Measurements from ENCODE around the gene DZANK1. TPM values are rescaled to one million over a fixed set of nuclear protein-coding genes. Genes with fewer than 3 reads are reported as not detected.

Gene DZANK1
- total RNA-seq, 1 experiment from 2014 or later = 1.7 TPM

GRCh38 chr20:18364768-18365167 is 102.1 kb downstream of the DZANK1 start:
- H3K4me1 ChIP-seq (ENCODE audit: control insufficient read depth in 1 of 2, insufficient read depth in 2 of 2, low read length in 2 of 2) = no peaks in the 10 kb centered on the region

More at GRCh38 chr20:18364768-18365167, 102.1 kb downstream of the DZANK1 start:
- Histone ChIP-seq H2AFZ (ENCODE audit: low read depth, low read length, poor library complexity, severe bottlenecking) (no peak overlapping the region), H3K9me2 (ENCODE audit: insufficient read depth) (no peaks in the 10 kb centered on the region), H3K36me3 (ENCODE audit: control insufficient read depth in 1 of 2, insufficient read depth in 2 of 2, low read length in 2 of 2) (no peaks in the 10 kb centered on the region), H3K4me3 (replicated peaks in 1 of 2; ENCODE audit: low read depth in 1 of 2, low read length in 2 of 2) (no peak overlapping the region), H3K27ac (ENCODE audit: low read depth, low read length) (no peak overlapping the region), H3K9me3 (ENCODE audit: control insufficient read depth in 1 of 2, insufficient read depth in 1 of 2, low read depth in 1 of 2, low read length in 2 of 2) (no peaks in the 10 kb centered on the region), H3K79me2 (ENCODE audit: insufficient read depth, low read length) (no peaks in the 10 kb centered on the region), H4K20me1 (ENCODE audit: insufficient read depth) (no peaks in the 10 kb centered on the region), H3K27me3 (ENCODE audit: insufficient read depth, low read length) (no peaks in the 10 kb centered on the region), H3K9ac (ENCODE audit: low read length) (no peak overlapping the region), H3K4me2 (ENCODE audit: low read length) (no peak overlapping the region)
- RAD21 ChIA-PET (ENCODE audit: low non-redundant PET in 1 of 2, low total read pairs in 2 of 2, uncharacterized antibody in 2 of 2, unreplicated experiment in 2 of 2) = no interaction called here
- ATAC-seq = no peak
- no peak for DNase-seq (ENCODE audit: low read depth, low spot score)
- intact Hi-C loops (cut with micrococcal nuclease) = no loop called here
- CTCF ChIA-PET = no interaction called here
- POLR2A ChIA-PET = no interaction called here
- TF ChIP-seq POLR2AphosphoS5 (IDR thresholded peaks at IDR 0.05; ENCODE audit: low read depth, low read length) (no peak), EGR1 (IDR thresholded peaks at IDR 0.05; ENCODE audit: low read depth) (no peak), CTCF (IDR thresholded peaks at IDR 0.05 in 2 of 3, conservative IDR thresholded peaks at IDR 0.05 in 1 of 3; ENCODE audit: borderline replicate concordance in 1 of 3, insufficient read depth in 1 of 3, low read depth in 2 of 3, low read length in 2 of 3) (no peak), CBX3 (IDR thresholded peaks at IDR 0.05; ENCODE audit: low read depth) (no peak), SP1 (IDR thresholded peaks at IDR 0.05; ENCODE audit: low read depth) (no peak), EZH2phosphoT487 (IDR thresholded peaks at IDR 0.05; ENCODE audit: borderline replicate concordance) (no peak), POLR2A (IDR thresholded peaks at IDR 0.05; ENCODE audit: borderline replicate concordance, extremely low read depth, insufficient read depth, insufficient read length) (no peak), YY1 (IDR thresholded peaks at IDR 0.05; ENCODE audit: extremely low read depth, insufficient replicate concordance, low read depth, low read length) (no peak), SIN3A (IDR thresholded peaks at IDR 0.05; ENCODE audit: low read depth) (no peak), MAX (IDR thresholded peaks at IDR 0.05) (no peak), ELF1 (IDR thresholded peaks at IDR 0.05; ENCODE audit: borderline replicate concordance, low read depth) (no peak), ZNF274 (IDR thresholded peaks at IDR 0.05; ENCODE audit: low read depth, low read length) (no peak), TCF7L2 (IDR thresholded peaks at IDR 0.05; ENCODE audit: borderline replicate concordance, extremely low read depth, insufficient read depth, insufficient read length) (no peak), EZH2 (IDR thresholded peaks at IDR 0.05) (no peak), JUND (IDR thresholded peaks at IDR 0.05) (no peak), SRF (IDR thresholded peaks at IDR 0.05; ENCODE audit: low read depth) (no peak), CEBPB (IDR thresholded peaks at IDR 0.05; ENCODE audit: low read depth) (no peak)
- TF ChIP-seq, protein P1, sequence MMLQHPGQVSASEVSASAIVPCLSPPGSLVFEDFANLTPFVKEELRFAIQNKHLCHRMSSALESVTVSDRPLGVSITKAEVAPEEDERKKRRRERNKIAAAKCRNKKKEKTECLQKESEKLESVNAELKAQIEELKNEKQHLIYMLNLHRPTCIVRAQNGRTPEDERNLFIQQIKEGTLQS (IDR thresholded peaks at IDR 0.05) = no peak
- TF ChIP-seq, protein P2, sequence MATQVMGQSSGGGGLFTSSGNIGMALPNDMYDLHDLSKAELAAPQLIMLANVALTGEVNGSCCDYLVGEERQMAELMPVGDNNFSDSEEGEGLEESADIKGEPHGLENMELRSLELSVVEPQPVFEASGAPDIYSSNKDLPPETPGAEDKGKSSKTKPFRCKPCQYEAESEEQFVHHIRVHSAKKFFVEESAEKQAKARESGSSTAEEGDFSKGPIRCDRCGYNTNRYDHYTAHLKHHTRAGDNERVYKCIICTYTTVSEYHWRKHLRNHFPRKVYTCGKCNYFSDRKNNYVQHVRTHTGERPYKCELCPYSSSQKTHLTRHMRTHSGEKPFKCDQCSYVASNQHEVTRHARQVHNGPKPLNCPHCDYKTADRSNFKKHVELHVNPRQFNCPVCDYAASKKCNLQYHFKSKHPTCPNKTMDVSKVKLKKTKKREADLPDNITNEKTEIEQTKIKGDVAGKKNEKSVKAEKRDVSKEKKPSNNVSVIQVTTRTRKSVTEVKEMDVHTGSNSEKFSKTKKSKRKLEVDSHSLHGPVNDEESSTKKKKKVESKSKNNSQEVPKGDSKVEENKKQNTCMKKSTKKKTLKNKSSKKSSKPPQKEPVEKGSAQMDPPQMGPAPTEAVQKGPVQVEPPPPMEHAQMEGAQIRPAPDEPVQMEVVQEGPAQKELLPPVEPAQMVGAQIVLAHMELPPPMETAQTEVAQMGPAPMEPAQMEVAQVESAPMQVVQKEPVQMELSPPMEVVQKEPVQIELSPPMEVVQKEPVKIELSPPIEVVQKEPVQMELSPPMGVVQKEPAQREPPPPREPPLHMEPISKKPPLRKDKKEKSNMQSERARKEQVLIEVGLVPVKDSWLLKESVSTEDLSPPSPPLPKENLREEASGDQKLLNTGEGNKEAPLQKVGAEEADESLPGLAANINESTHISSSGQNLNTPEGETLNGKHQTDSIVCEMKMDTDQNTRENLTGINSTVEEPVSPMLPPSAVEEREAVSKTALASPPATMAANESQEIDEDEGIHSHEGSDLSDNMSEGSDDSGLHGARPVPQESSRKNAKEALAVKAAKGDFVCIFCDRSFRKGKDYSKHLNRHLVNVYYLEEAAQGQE (IDR thresholded peaks at IDR 0.05; ENCODE audit: low read depth) = no peak
- TF ChIP-seq, protein P3, sequence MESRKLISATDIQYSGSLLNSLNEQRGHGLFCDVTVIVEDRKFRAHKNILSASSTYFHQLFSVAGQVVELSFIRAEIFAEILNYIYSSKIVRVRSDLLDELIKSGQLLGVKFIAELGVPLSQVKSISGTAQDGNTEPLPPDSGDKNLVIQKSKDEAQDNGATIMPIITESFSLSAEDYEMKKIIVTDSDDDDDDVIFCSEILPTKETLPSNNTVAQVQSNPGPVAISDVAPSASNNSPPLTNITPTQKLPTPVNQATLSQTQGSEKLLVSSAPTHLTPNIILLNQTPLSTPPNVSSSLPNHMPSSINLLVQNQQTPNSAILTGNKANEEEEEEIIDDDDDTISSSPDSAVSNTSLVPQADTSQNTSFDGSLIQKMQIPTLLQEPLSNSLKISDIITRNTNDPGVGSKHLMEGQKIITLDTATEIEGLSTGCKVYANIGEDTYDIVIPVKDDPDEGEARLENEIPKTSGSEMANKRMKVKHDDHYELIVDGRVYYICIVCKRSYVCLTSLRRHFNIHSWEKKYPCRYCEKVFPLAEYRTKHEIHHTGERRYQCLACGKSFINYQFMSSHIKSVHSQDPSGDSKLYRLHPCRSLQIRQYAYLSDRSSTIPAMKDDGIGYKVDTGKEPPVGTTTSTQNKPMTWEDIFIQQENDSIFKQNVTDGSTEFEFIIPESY (IDR thresholded peaks at IDR 0.05; ENCODE audit: extremely low read depth, insufficient replicate concordance, low read length) = no peak
- BruUV-seq (replicated peaks) = no TSS peak

All from HCT116 (cell line).